HFF-Myc (cell line): ENCODE results near the gene LGALS9.
"Not testable (repeated sequence)": the region's sequence is repeated elsewhere in the genome, so short reads cannot be mapped to it uniquely, and the experiment has no call there.

Source experiments
- DNase-seq: peaks from one replicate; pipeline ENCODE4 v3.0.0-alpha.2; 2011; ENCODE audit warnings: low read depth; ENCODE audit errors: extremely low read depth
- H3K4me3 ChIP-seq: replicated peaks from 2 replicates; pipeline ENCODE4 v1.5.1; 2011; ENCODE audit warnings: low read depth, mild to moderate bottlenecking, control low read depth, low read length
- TF ChIP-seq, protein P1 (sequence below): IDR thresholded peaks from 2 replicates; pipeline ENCODE4 v1.5.1; 2012; ENCODE audit warnings: mild to moderate bottlenecking, low read depth, low read length, control low read depth; ENCODE audit errors: missing control alignments

The LGALS9 gene

GRCh38 chr17:27644586-27644985 is 13.6 kb downstream of the LGALS9 start:
- TF ChIP-seq, protein P1, sequence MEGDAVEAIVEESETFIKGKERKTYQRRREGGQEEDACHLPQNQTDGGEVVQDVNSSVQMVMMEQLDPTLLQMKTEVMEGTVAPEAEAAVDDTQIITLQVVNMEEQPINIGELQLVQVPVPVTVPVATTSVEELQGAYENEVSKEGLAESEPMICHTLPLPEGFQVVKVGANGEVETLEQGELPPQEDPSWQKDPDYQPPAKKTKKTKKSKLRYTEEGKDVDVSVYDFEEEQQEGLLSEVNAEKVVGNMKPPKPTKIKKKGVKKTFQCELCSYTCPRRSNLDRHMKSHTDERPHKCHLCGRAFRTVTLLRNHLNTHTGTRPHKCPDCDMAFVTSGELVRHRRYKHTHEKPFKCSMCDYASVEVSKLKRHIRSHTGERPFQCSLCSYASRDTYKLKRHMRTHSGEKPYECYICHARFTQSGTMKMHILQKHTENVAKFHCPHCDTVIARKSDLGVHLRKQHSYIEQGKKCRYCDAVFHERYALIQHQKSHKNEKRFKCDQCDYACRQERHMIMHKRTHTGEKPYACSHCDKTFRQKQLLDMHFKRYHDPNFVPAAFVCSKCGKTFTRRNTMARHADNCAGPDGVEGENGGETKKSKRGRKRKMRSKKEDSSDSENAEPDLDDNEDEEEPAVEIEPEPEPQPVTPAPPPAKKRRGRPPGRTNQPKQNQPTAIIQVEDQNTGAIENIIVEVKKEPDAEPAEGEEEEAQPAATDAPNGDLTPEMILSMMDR: no peak

DNA sequence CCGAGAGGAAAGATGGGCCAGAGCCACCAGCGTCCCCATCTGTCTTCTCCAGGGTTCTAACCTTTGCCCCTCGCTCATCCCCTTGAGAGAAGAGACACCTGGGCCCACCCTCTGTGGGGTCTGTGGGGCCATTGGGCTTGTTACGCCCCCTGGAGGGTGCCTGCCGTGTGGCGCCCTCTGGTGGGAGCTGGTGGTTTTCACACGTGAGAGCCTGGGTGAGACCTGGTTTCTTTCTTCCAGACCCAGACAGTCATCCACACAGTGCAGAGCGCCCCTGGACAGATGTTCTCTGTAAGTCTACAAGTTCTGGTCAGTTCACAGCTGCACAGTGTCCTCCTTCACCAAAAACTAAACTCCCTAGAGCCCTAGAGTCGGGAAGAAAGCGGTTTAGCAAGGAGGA is 14.6 kb downstream of the LGALS9 start:
- not testable (repeated sequence) for DNase-seq
- TF ChIP-seq, protein P1: peak; percentile 9

More at GRCh38 chr17:27644586-27644985, 13.6 kb downstream of the LGALS9 start:
- H3K4me3 ChIP-seq: no peak overlapping the region
- DNase-seq: no peak

GRCh38 chr17:27646232-27646631 is 15.2 kb downstream of the LGALS9 start:
- TF ChIP-seq, protein P1: no peak
- no peak for DNase-seq
- no peak overlapping the region for H3K4me3 ChIP-seq

More for the DNA sequence above, 14.6 kb downstream of the LGALS9 start:
- H3K4me3 ChIP-seq: not testable (repeated sequence)

DNA sequence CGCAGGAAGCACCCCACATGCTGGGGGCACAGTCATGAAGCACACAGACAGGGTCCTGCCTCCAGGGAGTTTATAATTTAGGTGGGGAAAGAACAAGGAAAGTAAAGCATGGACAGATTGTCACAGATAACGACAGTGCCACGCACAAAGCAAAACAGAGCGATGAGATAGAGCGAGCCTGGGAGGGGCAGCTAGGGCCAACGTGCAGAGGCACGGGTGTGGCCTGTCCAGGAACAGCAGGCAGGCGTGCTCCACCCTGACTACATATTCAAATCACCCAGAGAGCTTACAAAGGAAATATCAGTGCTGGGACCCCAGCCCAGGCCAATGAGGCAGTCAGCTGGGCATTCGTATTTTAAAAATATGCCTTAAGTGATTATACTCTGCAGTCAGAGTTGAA is 16.8 kb downstream of the LGALS9 start:
- TF ChIP-seq, protein P1: no peak
- no peak overlapping the region for H3K4me3 ChIP-seq
- DNase-seq: no peak

DNA sequence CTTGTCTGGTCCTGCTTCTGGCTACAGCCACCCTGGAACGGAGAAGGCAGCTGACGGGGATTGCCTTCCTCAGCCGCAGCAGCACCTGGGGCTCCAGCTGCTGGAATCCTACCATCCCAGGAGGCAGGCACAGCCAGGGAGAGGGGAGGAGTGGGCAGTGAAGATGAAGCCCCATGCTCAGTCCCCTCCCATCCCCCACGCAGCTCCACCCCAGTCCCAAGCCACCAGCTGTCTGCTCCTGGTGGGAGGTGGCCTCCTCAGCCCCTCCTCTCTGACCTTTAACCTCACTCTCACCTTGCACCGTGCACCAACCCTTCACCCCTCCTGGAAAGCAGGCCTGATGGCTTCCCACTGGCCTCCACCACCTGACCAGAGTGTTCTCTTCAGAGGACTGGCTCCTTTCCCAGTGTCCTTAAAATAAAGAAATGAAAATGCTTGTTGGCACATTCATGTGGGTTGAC is 18.2 kb downstream of the LGALS9 start:
- not testable (repeated sequence) for DNase-seq, H3K4me3 ChIP-seq

DNA sequence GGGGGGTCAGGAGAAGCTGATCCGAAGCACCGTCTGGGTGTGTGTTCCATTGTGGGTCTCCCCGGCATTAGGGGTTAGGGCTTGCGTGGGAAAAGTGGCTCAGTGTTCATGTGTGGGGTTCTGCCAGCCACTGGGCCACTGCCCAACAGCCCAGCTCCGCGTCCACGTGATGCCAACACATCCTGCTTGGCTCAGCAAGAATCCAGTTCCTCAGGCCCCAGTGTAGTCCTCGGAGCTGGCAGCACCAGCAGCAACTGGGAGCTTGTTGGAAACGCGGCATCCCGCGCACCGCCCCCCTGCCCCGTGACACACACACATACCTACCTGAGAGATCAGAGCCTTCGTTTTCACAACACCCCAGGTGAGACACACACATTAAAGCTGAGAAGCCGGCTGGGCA is 18.9 kb downstream of the LGALS9 start:
- DNase-seq: no peak
- TF ChIP-seq, protein P1: no peak
- H3K4me3 ChIP-seq: no peak overlapping the region

DNA sequence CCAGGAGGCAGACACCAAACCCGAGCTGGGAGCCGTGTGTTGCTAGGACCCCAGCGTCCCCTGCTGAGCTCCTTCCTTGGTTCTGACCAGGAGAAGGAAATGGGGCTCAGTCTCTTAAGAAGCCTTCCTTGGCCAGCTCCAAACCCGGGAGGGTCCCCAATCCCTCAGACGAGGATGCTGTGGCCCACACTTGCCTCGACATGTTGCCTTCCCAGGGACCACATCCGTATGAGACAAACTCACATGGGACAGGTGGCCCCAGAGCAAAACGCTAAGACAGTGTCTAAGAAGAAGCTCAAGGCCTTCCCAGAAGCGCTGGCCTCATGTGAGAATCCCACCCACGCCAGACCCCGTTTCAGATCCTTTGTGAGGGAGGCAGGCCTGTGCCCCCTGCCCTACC is 19.8 kb downstream of the LGALS9 start:
- H3K4me3 ChIP-seq: no peak overlapping the region
- TF ChIP-seq, protein P1: no peak
- no peak for DNase-seq
